Femur (tissue), 1 donor: ENCODE data around the gene ELFN1.

Experiments used
- DNase-seq: peaks from one replicate; pipeline ENCODE4 v3.0.0-alpha.2; 2017

Gene ELFN1

DNA sequence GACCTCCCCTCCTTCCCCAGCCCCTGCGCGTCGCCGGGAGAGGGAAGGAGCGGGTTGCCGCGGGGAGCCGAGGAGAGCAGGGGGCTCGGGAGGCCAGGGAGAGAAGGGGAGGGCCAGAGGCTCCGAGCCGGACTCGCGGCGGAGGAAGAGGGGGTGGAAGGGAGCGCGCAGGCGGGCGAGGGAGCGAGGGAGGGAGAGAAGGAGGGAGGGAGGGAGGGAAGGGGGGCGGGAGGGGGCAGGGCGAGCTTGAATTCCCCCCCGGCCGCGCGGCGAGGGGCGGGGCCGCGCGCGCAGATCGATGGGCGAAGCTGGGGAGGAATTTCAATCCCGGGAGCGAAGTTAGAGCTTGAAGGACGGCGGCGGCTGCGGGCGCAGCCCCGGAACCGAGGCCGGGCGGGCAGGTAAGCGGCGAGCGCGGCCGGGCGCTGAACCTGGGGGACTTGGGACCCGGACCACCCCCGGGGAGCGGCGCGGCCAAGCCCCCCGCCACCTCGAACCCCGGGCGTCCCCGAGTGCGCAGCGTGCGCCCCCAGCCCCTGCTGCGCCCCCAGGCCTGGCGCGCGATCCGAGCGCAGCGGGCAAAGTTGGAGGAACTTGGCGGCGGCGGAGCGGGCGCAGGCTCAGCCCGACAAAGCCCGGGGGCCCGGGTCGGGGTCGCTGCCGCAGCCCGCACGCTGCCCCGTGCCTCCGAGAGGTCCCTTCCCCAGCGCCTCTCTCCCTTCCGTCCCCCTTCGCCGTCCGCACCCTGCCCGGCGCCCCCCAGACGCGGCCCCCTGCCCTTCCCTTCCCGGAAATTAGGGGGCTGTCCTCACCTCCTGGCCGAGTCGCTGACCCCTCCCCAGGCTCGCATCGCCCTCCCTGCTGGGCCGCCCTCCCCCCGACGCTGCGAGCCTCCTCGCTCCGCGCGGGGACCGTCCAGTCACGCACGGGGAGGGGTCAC, at the start of gene ELFN1:
Gene ELFN1 (plus strand): TSS at position 324 of the 940 bp plus-strand sequence. CDS start 74,320 bp downstream, outside the sequence.
- peak; percentile 85 for DNase-seq

GRCh38 chr7:1620835-1621234, 49.2 kb upstream of the ELFN1 start:
- DNase-seq = no peak

DNA sequence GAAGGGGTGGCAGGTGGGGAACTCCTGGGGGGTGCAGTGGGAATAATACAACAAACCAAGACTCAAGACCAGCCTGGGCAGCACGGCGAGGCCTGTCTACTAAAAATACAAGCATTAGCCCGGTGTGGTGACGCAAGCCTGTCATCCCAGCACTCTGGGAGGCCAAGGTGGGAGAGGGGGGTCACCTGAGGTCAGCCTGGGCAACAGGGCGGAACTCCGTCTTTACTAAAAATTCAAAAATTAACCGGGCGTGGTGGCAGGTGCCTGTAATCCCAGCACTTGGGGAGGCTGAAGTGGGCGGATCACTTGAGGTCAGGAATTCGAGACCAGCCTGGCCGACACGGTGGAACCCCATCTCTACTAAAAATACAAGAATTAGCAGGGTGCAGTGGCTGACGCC, 48.4 kb upstream of the ELFN1 start:
- DNase-seq = no peak

DNA sequence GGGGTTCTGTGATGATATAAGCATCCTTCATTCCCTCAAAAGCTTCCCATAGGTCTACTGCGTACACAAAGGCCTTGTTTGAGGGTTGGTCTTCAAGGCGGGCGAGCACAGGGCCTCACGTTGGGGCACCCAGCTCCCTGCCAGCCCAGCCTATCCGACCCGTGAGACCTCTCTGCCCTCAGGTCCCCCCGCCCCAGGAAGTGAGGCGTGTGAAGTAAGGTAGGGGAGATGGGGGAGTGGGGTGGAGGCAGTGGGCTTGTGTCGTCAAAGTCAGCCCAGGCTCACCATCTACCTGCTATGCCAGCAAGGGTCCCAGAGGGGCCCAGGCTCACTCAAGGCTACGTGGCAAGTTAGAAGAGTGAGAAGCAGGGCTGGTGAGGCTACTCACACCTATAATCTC, 47.6 kb upstream of the ELFN1 start:
- DNase-seq = no peak

DNA sequence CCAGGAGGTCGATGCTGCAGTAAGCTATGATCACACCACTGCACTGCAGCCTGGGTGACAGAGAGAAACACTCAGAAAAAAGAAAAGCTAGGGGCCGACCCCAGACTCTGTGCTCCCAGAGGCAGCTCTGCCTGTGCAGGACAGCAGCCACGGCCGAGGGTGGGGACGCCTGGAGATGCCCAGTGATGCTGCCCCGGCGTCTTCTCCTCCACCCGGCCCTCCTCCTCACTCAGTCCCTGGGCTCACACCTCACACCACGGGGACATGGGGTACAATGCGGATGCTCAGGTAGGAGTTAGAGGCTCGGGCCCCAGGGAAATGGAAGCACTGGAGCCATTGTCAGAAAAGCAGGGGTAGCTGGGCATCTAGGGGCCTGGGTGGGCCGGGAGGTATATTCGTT, 46.3 kb upstream of the ELFN1 start:
- DNase-seq = no peak

- DNase-seq = no peak
Observed at GRCh38 chr7:1624999-1625927, 44.8 kb upstream of the ELFN1 start.

DNA sequence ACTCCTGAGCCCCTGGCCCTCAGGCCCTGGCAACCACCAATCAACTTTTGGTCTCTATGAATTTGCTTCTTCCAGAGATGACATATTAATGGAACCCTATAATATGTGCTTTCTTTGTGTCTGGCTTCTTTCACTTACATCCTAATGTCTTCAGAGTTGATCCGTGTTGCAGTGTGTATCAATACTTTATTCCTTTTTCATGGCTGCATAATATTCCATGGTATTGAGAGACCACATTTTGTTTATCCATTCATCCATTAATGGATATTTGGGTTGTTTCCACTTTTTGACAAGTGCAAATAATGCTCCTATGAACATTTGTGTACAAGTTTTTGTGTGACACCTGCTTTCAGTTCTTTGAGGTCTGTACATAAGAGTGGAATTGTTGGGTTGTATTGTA, 43.3 kb upstream of the ELFN1 start:
- no peak for DNase-seq

GRCh38 chr7:1630700-1631336, 39.3 kb upstream of the ELFN1 start:
- DNase-seq = no peak

- no peak for DNase-seq
Observed at GRCh38 chr7:1631678-1632077, 38.4 kb upstream of the ELFN1 start.

- DNase-seq = no peak
Observed at GRCh38 chr7:1632506-1632905, 37.6 kb upstream of the ELFN1 start.

DNA sequence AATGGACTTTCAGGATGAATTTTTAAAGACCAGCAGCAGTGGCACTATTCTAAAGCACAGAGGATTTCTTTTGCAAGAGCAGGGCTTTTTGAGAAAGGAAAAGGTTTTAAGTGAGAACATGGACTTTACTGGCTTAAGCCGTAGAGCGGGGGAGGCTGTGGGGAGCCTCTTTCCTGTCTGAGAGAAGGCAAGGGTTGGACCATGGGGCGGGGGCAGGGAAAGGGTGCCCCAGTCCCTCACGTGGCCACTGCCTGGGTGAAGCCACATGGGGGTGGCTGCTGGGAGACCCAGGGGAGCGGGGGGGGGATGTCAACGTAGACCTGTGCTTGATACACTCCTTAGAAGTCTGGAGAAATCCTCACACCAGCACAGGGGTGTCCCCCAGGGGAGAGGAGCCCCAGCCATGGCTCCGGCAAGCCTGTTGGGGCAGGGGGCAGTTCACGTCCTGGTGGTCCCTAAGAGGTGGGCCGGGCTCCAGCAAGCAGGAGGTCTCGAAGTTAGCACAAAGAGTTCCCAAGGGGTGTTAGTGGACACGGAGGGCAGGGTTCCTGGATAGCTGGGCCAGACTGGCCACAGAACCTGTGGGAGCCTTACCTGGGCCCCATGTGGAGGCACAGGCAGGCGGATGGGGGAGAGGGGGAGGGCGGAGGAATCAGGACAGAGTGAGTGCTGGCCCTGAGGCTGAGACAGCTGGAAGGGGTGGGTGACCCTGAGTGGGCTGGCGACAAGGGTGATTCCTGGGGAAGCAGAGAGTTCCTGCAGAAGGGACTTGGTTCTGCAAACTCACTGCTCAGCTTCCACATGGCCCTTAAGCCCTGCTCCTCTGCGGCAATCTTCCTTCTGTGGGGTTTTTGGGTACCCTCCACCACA, 36.9 kb upstream of the ELFN1 start:
- DNase-seq = no peak

- no peak for DNase-seq
Observed at GRCh38 chr7:1635401-1635800, 34.7 kb upstream of the ELFN1 start.

DNA sequence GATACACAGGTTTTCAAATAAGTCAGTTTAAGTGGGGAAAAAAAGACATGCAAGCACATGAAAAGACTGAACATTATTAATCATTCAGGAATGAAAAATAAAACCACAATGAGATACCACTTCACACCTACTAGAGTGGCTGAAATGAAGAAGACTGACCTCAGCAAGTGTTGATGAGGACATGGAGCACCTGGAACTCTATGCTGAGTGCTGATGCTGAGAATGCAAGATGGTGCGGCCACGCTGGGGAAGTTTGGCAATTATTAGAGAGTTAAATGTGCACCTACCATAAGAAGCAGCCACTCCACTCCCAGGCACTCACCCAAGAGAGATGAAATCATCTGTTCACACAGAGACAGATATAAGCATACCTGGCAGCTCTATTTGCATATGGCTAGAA, 32.9 kb upstream of the ELFN1 start:
- DNase-seq = no peak

- DNase-seq = peak; percentile 51
Observed at GRCh38 chr7:1638215-1638661, 31.8 kb upstream of the ELFN1 start.

GRCh38 chr7:1639071-1639470, 31.0 kb upstream of the ELFN1 start:
- DNase-seq = no peak

- no peak for DNase-seq
Observed at GRCh38 chr7:1639532-1640175, 30.4 kb upstream of the ELFN1 start.

GRCh38 chr7:1640376-1641172, 29.5 kb upstream of the ELFN1 start:
- no peak for DNase-seq

DNA sequence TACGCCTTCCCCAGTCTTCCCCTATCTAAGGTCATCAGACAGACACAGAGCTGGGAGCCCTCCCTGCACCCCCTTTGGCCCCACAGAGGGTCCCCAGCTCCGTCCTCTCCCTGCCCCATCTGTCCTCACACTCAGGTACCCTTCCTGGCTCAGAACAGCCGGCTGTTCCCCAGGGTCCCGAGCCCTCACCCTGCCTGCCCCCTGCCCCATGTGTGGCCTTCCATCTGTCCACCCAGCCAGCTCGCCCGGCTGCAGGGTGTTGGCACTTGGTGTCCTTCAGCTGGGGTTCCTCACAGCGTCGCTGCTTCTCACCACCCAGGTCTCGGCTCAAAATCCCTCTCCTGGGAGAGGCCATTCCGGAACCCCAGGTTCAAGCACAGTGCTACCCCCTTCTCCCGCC, 28.9 kb upstream of the ELFN1 start:
- no peak for DNase-seq

DNA sequence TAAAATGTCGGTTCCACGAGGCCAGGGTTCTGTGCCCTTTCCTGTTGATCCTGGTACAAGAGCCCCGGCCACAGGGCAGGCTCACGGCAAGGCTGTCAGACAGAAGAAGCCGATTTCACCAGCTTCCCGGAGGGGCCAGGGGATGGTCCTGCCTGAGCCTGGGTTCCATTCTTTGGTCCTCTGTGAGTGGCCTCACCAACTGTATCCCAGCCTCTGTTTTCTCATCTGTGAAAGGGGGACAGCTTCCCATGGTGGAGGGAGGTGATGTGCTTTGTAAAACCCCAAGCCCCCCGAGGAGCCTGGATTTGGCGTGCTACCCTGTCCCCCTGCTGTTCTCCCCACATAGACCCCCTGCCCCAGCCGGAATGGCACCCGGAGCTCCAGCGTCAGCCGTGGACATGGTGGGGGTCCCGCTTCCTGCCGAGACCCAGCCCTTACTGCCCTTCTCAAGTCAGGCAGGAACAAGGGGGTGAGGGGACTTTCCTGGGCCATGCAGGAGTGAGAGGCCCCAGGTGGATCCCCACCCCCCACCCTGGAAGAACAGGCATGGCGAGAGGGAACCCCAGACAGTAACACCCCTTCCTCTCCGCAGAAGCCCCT, 28.3 kb upstream of the ELFN1 start:
- no peak for DNase-seq

- DNase-seq = no peak
Observed at GRCh38 chr7:1642291-1642731, 27.8 kb upstream of the ELFN1 start.
